ENCODE data around the gene ZNF619. TPM values are rescaled to one million over a fixed set of nuclear protein-coding genes. Genes with fewer than 3 reads are reported as not detected.

The ZNF619 gene
- total and polyA plus RNA-seq, 9 of the 15 experiments (the other 6 are each of a cell fraction or from before 2014, with no cell fraction given) = 1.3 to 9.1 (median 6.3) TPM

GRCh38 chr3:40452876-40453730 is 23.8 kb upstream of the ZNF619 start (continued):
- peak; percentile 83 for TF ChIP-seq BHLHE40 (IDR thresholded peaks at IDR 0.05; ENCODE audit: low read length)
- TF ChIP-seq CTBP1 (IDR thresholded peaks at IDR 0.05; ENCODE audit: borderline replicate concordance) = peak; percentile 85
- no peak for TF ChIP-seq HMG20A (CRISPR knock-in tag; conservative IDR thresholded peaks at IDR 0.05)
- TF ChIP-seq GABPB2 (CRISPR knock-in tag; conservative IDR thresholded peaks at IDR 0.05) = peak; percentile 68; the same call in 1 of the 2 replicates
- no peak for TF ChIP-seq ARID2 (IDR thresholded peaks at IDR 0.05)
- no peak; a peak in 1 of 4 replicates for TF ChIP-seq FOXA3 (CRISPR knock-in tag; conservative IDR thresholded peaks at IDR 0.05 in 1 of 2, IDR thresholded peaks at IDR 0.05 in 1 of 2)
- TF ChIP-seq STAT6 (CRISPR knock-in tag; IDR thresholded peaks at IDR 0.05) = no peak; the same call in 1 of the 2 replicates
- TF ChIP-seq RBM17 (IDR thresholded peaks at IDR 0.05; ENCODE audit: borderline replicate concordance, low read depth, low read length) = no peak
- no peak for TF ChIP-seq FOXP4 (CRISPR knock-in tag; IDR thresholded peaks at IDR 0.05; ENCODE audit: borderline replicate concordance)
- TF ChIP-seq HOXB6 (CRISPR knock-in tag; IDR thresholded peaks at IDR 0.05; ENCODE audit: borderline replicate concordance) = 0 out of 2 replicates have a peak, but pooled peaks have one; percentile 53
- no peak for TF ChIP-seq KAT8 (IDR thresholded peaks at IDR 0.05; ENCODE audit: low read depth)
- TF ChIP-seq ARID4B (CRISPR knock-in tag; IDR thresholded peaks at IDR 0.05) = no peak; the same call in none of the 2 replicates
- TF ChIP-seq ZNF324 (CRISPR knock-in tag; IDR thresholded peaks at IDR 0.05) = no peak
- TF ChIP-seq ATF2 (CRISPR knock-in tag; IDR thresholded peaks at IDR 0.05) = peak; percentile 87; the same call in 1 of the 2 replicates
- no peak for TF ChIP-seq ZNF57 (CRISPR knock-in tag; IDR thresholded peaks at IDR 0.05)
- peak; percentile 23 for TF ChIP-seq RBM25 (IDR thresholded peaks at IDR 0.05; ENCODE audit: low read depth, low read length, severe bottlenecking)

Measured in K562 (cell line).